ENCODE measurements around the gene TRPM1. TPM values are rescaled to one million over a fixed set of nuclear protein-coding genes. Genes with fewer than 3 reads are reported as not detected.

Gene TRPM1
- total and polyA plus RNA-seq, 9 of the 15 experiments (the other 6 are each of a cell fraction or from before 2014, with no cell fraction given), result 0.01 to 0.06 (median 0.03) TPM; not detected in 5

DNA sequence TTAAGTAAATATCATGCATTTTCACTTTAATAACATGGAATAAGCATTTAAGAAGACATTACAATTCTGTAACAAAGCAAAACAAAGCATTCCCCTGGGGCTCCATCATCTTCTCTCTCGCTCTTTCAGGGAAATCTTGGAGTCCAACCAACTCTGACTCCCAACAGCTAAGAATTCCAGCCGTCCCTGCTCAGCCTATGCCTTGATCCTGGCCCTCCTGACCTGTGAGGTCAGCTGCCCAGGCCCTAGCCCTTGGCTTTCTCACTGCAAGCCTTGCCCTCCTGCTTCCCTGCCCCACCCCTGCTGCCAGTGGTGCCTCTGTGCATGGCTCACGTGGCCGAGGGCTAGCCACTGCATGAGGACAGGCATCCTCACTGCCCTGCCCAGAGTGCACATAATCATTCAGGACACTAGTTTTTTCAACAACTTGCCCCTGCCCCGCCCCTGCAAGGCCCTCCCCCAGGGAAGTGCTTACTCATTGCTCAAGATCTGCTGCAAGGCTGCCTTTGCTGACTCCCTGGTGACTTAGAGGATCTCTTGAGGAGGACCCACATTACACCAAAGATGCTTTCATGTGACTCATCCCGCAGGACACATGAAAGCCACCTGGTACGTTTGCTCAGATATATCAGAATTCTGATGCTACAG lies 147.7 kb downstream of the TRPM1 start (continued):
- TF ChIP-seq SP2 (IDR thresholded peaks at IDR 0.05; ENCODE audit: extremely low read depth, low read depth, low read length, poor library complexity, severe bottlenecking), result no peak
- TF ChIP-seq ZNF316 (IDR thresholded peaks at IDR 0.05), result peak; percentile 91
- TF ChIP-seq, protein P1, sequence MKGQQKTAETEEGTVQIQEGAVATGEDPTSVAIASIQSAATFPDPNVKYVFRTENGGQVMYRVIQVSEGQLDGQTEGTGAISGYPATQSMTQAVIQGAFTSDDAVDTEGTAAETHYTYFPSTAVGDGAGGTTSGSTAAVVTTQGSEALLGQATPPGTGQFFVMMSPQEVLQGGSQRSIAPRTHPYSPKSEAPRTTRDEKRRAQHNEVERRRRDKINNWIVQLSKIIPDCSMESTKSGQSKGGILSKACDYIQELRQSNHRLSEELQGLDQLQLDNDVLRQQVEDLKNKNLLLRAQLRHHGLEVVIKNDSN (CRISPR knock-in tag; IDR thresholded peaks at IDR 0.05), result no peak
- peak in 1 of 2 experiments; percentile 46; a peak in 1 of 4 replicates for TF ChIP-seq RCOR1 (IDR thresholded peaks at IDR 0.05; ENCODE audit: borderline replicate concordance in 1 of 2, low read depth in 2 of 2, low read length in 2 of 2)
- peak in 1 of 2 experiments; percentile 22; a peak in 1 of 4 replicates for TF ChIP-seq KDM1A (IDR thresholded peaks at IDR 0.05)
- TF ChIP-seq NFE2 (IDR thresholded peaks at IDR 0.05; ENCODE audit: low read depth), result peak; percentile 85
- TF ChIP-seq XRCC4 (IDR thresholded peaks at IDR 0.05; ENCODE audit: extremely low read depth, insufficient read depth, insufficient read length), result no peak
- TF ChIP-seq, protein P2, sequence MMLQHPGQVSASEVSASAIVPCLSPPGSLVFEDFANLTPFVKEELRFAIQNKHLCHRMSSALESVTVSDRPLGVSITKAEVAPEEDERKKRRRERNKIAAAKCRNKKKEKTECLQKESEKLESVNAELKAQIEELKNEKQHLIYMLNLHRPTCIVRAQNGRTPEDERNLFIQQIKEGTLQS (IDR thresholded peaks at IDR 0.05), result peak; percentile 56
- TF ChIP-seq, protein P2 (CRISPR knock-in tag; conservative IDR thresholded peaks at IDR 0.05), result no peak
- peak; percentile 58; the same call in 1 of the 2 replicates for TF ChIP-seq JUND (IDR thresholded peaks at IDR 0.05; ENCODE audit: borderline replicate concordance, low read depth, low read length)
- TF ChIP-seq JUND (tag; IDR thresholded peaks at IDR 0.05; ENCODE audit: borderline replicate concordance, low read depth, low read length), result peak; percentile 27; the same call in 1 of the 3 replicates
- TF ChIP-seq MAFG (tag; conservative IDR thresholded peaks at IDR 0.05), result peak; percentile 71
- no peak for TF ChIP-seq RBBP5 (IDR thresholded peaks at IDR 0.05; ENCODE audit: borderline replicate concordance, insufficient read depth, low read length, poor library complexity, severe bottlenecking)
- TF ChIP-seq, protein P3, sequence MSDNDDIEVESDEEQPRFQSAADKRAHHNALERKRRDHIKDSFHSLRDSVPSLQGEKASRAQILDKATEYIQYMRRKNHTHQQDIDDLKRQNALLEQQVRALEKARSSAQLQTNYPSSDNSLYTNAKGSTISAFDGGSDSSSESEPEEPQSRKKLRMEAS (CRISPR knock-in tag; IDR thresholded peaks at IDR 0.05), result no peak
- no peak for TF ChIP-seq SMARCB1 (IDR thresholded peaks at IDR 0.05; ENCODE audit: insufficient read length, low read depth)
- TF ChIP-seq KLF6 (CRISPR knock-in tag; IDR thresholded peaks at IDR 0.05; ENCODE audit: borderline replicate concordance), result no peak
- TF ChIP-seq TRIM24 (IDR thresholded peaks at IDR 0.05), result peak in 1 of 2 experiments; percentile 51; a peak in 1 of 4 replicates
- TF ChIP-seq ZNF764 (CRISPR knock-in tag; IDR thresholded peaks at IDR 0.05; ENCODE audit: low read depth), result no peak
- peak; percentile 58; the same call in 1 of the 2 replicates for TF ChIP-seq MAFK (IDR thresholded peaks at IDR 0.05; ENCODE audit: low read length)
- TF ChIP-seq, protein P4, sequence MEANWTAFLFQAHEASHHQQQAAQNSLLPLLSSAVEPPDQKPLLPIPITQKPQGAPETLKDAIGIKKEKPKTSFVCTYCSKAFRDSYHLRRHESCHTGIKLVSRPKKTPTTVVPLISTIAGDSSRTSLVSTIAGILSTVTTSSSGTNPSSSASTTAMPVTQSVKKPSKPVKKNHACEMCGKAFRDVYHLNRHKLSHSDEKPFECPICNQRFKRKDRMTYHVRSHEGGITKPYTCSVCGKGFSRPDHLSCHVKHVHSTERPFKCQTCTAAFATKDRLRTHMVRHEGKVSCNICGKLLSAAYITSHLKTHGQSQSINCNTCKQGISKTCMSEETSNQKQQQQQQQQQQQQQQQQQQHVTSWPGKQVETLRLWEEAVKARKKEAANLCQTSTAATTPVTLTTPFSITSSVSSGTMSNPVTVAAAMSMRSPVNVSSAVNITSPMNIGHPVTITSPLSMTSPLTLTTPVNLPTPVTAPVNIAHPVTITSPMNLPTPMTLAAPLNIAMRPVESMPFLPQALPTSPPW (CRISPR knock-in tag; IDR thresholded peaks at IDR 0.05), result peak; percentile 43; the same call in 1 of the 2 replicates
- no peak for TF ChIP-seq POLR3G (IDR thresholded peaks at IDR 0.05; ENCODE audit: extremely low read depth, insufficient read length, insufficient replicate concordance)
- TF ChIP-seq FOSL1 (tag; conservative IDR thresholded peaks at IDR 0.05), result peak; percentile 52
- 0 out of 2 replicates have a peak, but pooled peaks have one; percentile 15 for TF ChIP-seq SUPT5H (IDR thresholded peaks at IDR 0.05)
- no peak for TF ChIP-seq BRD4 (IDR thresholded peaks at IDR 0.05)
- peak; percentile 55; the same call in 1 of the 2 replicates for TF ChIP-seq JUN (IDR thresholded peaks at IDR 0.05; ENCODE audit: borderline replicate concordance, low read depth, low read length)
- no peak for TF ChIP-seq JUN (CRISPR knock-in tag; IDR thresholded peaks at IDR 0.05; ENCODE audit: borderline replicate concordance)
- no peak for TF ChIP-seq ZBED1 (IDR thresholded peaks at IDR 0.05)
- TF ChIP-seq TRIM28 (IDR thresholded peaks at IDR 0.05), result peak; percentile 67; the same call in 1 of the 2 replicates
